GM21528 (cell line): ENCODE measurements around the gene CTNNA1.

ENCODE experiments used
- ATAC-seq: cut with Tn5 transposase; IDR thresholded peaks from one replicate; pipeline ENCODE4 v1.9.1; 2021; ENCODE audit warnings: mild to moderate bottlenecking, moderate library complexity; ENCODE audit not compliant: unreplicated experiment, low FRiP score

Gene CTNNA1

DNA sequence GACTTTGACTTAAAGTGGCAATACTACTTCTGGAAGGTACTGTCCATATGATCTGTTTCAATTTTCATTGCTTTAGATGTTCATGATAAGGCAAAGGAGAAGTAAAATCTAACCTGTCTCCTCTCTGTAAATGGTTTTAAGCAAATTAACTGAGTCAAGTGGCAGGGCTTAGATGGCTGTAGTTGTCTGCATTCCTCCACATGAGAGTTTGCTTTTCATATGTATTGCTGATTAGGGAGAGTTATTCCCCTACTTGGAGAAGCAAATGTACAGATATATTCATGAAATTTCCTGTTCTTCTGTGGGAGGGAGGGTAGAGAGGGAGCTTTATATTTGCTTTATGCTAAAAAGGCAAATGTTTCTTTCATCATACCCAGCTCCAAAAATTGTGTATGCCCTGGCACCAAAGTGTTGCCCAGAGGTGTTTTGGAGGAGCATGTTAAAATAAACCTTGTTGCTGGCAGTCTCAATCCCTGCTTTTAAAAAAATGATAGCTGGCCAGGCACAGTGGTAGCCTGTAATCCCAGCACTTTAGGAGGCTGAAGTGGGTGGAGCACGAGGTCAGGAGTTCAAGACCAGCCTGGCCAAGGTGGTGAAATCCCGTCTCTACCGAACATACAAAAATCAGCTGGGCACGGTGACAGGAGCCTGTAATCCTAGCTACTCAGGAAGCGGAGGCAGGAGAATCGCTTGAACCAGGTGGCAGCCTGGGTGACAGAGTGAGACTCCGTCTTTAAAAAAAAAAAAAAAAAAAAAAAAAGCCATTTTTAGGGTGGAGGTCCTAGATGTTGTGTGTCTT, 125.4 kb downstream of the CTNNA1 start:
- ATAC-seq = no peak

DNA sequence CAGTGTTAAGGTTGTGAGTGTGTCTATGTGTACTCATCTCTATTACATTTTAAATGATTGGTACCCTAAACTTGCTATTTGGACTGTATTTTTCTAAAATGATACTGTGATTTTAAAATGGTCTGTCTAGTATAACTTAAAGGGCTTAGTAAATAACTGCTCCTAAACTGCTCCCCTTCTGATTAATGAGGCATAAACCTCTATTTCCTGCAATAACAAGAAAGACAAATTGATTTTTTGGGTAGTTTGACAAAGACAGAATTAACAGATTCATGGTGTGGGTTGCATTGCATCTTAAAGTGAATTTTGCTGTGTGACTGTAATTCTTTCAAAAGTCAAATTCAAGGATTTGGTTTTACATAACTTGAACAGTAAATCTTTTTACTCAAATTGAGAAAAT, 130.0 kb downstream of the CTNNA1 start:
- ATAC-seq = no peak

DNA sequence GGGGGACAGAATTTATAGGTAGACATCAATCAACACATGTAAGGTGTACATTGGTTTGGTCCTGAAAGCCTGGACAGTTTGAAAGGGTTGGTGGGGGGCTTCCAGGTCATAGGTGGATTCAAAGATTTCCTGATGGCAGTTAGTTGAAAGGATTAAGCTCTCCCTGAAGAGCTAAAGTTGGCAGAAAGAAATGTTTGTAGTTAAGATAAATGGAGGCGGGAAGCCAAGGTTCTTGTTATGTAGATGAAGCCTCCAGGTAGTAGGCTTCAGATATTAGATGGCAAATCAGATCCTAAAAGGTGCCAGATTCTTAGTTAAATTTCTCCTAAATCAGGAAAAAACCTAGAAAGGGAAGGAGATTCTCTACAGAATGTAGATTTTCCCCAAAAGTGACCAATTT, 130.9 kb downstream of the CTNNA1 start:
- ATAC-seq = no peak

DNA sequence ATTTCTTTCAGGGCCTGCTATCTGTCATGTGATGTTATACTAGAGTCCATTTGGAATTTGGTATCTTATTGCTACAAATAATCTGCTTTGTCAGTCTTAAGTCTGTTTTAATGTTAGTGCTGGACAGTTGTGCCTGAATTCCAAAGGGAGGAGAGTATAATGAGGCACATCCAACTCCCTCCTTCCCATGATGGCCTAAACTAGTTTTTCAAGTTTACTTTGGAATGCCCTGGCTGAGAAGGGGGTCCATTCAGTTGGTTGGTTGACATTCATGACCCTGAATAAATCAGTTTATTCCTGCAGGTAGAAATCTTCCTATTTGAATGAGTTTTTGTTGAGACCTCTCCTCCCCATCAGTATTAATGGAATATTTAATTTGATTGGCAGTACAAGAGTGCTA, 131.3 kb downstream of the CTNNA1 start:
- ATAC-seq = no peak

DNA sequence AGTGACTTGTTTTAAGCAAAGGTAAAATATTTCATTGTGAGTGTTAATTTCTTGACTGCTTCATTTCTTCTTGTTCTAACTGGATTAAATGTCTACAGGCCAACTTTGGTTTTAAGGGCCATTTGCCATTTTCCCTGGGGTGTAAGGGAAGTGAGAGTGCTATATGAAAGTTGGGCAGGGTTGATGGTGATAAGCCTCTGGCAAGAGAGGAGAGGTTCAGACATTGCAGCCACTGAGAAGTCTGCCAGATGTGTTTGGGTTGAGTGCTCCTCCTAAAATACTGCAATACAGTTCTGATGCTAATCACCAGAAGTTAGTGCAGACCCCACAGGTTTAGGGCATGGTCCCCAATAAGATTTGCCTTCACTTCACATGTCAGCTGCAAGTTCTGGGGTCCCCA, 136.8 kb downstream of the CTNNA1 start:
- no peak for ATAC-seq

DNA sequence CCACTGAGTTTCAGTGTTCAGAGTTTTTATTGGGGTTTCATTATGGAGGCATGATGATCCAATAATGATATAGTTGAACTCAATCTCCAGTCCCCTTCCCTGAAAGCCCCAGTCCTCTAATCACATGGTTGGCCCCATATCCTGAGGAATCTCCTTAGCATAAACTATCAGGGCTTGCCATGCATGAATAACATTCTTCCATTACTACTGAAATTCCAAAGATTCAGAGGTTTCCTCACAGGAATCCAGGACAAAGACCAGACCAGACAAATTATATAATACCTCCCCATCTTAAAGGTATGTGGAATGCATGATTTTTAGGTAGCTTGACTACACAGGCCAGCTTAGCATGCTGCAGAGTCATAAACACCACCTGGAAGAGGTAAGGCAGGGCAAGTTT, 137.4 kb downstream of the CTNNA1 start:
- no peak for ATAC-seq

DNA sequence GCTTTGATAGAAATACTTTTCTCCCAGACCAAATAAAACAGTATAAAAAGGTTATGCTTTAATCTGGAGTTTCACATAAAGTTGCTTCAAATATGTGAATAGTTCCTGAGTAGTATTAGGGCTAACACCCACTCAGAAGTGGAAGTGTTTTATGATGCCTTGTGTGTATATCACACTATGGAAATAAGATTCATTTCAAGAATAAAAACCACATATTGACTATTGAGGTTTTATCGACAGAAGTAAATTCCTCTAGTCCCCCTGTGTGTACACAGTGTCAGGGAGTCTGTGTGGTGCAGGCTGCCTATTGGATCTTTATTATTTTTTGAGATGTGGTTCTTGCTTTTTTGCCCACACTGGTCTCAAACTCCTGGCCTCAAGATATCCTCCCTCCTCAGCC, 142.7 kb downstream of the CTNNA1 start:
- ATAC-seq = no peak

DNA sequence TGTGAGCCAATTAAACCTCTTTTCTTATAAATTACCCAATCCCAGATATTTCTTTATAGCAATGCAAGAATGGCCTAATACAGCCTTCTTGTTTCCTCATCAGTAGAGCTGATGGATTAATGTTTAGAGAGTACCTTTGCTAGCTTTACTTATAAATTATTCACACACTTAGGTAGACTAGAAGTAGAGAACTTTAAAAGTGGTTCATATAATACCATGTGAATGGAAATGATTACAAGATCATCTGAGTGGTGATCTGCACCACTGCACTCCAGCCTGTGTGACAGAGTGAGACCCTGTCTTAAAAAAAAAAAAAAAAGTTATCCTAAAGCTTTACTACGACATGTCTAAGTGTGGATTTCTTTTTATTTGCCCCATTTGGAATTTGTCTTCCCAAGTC, 145.1 kb downstream of the CTNNA1 start:
- ATAC-seq = no peak

DNA sequence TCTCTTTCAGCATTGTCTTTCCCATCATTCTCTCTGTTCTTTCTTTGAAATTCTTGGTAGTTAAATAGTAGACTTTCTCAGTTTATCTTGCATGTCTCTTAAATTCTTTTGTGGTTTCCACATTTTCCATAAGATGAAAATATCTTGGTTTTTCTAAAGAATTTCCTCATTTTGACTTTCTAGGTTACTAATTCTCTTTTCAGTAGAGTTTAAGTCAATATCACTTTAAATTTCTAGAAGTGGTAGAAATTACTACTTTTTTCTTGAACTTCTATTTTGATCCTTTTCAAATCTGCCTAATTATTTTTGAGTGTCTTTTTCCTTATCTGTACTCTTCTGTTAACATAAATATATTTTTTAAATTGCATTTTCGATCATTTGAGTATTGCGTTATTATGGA, 145.5 kb downstream of the CTNNA1 start:
- ATAC-seq = no peak

DNA sequence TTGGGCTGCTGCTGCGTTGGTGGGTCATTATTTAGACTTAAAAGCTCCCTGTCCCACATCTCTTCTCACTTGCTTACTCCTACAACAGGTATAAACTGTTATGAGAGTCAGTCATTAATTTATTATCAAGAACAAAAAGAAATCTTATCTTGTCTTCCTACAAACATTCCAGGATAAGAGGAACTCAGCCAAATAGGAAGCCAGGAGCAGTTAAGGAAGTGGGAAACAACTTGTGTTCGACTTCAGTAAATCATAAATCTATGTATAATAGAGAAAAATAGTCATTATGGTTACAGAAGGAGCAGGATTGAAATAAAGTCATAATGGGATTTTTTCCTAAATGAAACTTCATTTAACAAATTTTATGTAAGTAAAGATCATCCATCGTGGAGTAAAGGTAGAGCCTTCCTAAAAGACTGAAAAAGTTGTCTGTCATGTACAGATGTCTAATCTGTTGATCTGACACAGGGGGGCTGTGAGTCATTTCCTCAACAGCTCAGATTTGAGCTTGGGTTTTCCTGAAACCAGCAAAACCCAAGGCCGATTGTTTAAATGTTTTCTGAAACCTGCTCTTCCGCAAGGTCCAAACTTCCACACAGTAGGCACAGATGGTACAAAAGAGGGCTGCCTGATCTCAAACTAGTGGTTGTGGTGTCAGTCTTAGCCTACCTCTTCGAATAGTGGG, 147.2 kb downstream of the CTNNA1 start:
- ATAC-seq = no peak

DNA sequence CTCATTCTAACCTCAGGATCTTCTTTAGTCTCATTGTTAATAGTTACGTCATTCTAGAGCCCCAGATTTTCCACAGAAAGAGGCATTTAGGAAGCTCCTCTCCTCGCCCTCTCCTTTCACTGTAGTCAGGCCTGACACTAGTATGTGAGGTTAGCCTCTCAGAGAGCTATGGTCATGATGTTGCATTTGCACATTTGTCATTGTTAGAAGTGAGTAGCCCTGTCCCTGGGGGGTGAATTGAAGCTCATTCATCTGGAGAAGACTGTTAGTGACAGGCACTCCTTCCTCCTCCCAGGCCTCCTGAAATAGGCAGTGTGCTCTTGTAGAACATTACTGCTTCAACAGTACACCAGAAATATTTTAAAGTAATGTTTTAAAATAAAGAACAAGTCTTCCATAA, 148.5 kb downstream of the CTNNA1 start:
- no peak for ATAC-seq

DNA sequence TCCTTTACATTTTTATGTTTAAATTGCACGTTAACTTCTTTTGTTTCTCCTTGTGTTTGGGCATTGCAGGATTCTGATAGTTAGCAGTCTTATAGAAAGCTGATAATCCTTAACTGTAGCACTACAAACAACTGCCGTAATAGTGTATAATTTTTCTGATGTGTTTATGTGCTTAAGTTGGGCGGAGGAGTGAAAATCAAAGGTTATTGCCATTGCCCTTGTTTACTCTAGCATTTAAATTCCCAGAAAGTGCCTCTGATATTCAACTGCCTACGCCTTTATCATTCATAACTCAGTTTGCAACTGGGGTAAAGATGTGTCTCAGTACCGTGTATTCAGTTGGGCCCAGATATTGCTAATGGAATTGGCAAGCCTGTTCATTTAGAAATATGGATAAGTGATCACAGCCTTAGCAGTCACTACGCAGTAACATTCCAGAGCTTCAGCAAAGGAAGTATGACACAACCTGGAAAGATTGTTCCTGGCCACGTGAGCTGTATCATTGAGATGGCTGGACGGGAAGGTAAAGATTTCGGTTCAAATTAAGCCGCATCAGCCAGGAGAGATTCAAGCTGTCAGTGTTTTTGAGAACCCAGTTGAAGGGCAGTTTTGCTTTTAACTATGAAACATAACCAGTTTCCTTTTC, 150.0 kb downstream of the CTNNA1 start:
- no peak for ATAC-seq

DNA sequence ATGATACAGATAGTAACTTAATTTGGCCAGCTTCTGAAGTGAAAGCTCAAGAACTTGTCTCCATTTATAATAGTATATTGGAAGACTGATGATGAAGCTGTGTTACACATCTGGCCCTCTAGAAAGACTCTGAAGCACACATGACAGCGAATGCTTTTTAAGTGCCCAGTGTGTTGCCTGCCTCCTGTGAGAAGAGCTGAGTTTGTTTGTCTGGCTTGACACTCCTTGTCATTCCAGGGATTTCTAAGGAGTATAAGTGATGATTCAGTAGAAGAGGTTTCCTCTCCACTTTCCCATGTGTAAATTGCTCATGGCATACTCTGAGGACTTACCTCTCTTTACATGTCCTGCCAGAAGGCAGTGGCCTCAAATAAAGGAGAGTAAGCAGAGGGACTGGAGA, 152.3 kb downstream of the CTNNA1 start:
- no peak for ATAC-seq

DNA sequence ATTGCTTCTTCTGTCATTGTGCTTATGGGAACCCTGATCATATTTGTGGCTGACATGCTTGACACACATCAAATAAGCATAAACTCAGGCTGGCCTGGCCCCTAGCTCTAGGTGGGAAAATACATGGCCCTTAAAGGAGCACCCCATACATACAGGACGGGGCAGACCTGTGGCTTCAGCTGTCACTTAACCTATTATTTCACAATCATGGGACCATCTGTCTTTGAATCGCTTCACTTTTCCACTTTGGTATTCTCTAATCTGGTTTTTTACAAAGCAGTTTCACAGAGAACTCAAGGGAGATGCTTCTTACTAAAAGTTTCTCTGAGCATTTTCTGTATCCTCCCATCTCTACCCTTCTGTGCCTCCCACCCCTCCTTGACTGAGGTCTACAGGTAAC, 156.5 kb downstream of the CTNNA1 start:
- ATAC-seq = no peak

DNA sequence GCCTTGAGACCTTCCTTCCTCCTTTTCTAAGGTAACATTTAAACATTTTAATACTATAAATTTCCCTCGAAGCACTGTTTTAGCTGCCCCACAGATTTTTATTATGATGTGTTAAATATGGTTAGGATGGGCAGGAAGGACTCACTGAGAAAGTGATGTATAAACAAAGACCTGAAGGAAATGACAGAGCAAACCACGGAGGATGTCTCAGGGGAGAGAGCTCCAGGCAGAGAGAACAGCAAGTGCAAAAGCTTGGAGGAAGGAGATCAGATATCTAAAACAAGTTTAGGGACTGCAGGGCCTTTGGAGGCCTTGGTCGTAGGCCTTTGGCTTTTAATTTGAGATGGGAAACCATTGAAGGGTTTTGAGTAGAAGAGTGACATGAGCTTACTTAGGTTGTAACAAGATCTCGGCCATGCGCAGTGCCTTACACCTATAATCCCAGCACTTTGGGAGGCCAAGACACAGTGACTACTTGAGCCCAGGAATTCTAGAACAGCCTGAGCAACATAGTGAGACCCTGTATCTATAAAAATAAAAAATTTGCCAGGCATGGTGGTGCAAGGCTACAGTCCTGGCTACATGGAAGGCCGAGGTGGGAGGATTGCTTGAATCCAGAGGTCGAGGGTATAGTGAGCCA, 157.4 kb downstream of the CTNNA1 start:
- no peak for ATAC-seq

DNA sequence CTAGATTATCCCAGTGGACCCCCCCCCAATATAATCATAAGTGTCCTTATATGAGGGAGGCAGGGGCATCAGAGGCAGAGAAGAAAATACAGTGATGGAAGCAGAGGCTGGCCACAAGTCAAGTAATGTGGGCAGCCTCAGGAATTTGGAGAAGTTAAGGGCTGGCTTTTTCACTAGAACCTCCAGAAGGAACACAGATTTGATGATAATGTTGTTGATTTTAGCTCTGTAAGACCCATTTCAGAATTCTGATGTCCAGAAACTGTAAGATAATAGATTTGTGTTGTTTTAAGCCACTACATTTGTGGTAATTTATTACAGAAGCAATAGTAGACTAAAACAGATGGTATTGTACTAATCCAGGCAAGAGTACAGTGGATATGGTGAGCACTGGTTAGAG, 158.2 kb downstream of the CTNNA1 start:
- ATAC-seq = no peak

DNA sequence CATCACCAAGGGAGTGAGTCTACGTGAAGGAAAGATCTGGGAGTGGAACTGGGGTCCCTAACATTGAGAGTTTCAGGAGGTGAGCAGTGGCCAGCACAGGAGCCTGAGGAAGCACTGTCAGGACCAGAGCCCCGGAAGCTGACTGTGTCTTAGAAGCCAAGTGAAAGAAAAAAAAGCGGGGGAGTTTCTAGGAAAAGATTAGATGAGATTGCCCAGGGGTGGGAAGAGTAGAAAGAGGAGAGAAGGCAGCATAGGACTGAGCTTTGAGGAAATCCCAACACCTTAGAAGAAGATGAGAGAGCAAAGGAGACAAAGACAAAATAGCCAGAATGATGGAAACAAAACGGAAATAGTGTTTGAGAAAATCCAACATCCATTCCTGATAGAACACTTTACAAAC, 158.9 kb downstream of the CTNNA1 start:
- no peak for ATAC-seq

DNA sequence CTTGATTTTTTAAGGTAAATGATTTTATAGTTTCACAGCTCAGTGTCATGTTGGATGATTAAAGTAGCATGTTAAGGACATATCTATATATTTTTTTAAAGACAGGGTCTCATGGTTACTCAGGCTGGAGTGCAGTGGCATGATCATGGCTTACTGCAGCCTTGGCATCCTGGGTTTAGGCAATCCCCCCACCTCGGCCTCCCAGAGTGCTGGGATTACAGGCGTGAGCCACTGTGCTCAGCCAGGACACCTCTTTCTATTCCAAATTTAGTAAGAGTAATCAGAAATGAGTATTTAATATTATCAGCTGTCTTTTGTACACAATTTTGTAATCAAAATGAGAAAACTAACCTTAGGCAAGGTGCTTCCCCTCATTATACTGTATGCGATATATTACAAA, 160.5 kb downstream of the CTNNA1 start:
- ATAC-seq = no peak

DNA sequence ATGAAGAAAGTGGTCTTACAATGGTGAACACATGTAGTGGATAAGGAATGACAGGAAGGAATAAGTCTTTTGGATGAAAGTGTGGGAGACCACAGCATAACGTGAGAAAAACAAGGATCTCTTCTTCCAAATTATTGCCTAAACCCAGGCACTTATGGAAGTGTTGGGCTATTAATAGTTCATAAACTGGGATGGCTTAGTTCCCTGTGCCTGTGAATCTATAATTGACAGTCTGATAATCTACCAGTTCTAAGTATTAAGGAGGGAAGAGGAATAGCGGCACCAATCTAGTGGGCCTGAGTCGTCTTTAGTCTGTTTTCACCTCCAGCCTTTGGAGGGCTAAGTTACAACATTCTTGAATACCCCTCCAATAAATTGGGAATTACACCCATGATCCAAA, 161.1 kb downstream of the CTNNA1 start:
- ATAC-seq = no peak

DNA sequence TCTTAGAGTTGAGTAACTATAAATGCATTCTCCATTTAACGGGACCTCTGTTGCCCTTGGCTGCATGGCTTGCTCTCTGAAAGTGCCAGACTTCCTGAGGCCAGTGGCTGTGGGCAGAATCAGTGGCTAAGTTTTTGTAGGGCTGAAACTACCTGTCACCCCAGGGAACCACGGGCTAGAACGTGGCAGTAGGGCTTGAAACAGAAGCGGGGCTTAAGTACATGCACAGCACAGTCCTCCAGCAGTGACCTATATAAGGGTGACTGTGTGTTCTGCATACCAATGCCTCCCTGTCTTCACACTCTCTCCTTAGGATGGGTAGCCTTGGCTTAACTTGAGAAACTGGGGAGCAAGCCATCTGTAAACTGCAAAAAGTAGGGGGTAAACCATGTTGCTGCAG, 165.5 kb downstream of the CTNNA1 start:
- no peak for ATAC-seq

DNA sequence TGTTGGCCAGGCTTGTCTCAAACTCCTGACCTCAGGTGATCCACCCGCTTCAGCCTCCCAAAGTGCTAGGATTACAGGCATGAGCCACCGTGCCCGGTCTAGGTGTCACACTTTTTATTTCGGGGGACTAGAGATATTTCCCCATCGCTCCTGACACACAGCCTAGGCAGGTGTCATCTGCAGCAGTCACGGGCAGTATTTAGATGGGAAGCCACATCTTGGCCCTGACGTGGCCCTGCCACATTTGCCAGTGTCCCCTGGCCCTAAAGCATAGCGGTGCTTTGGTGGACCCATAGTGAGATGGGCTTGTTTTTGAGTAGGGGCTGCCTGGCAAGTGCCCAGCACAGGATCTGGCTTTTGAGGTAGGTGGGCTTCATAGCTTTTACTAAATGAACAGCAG, 167.0 kb downstream of the CTNNA1 start:
- no peak for ATAC-seq
